ENCODE results near the gene TLR2. TPM values are rescaled to one million over a fixed set of nuclear protein-coding genes. Genes with fewer than 3 reads are reported as not detected.

The TLR2 gene
- total RNA-seq, 1 experiment from 2014 or later: 10.8 TPM

GRCh38 chr4:153669838-153670237 is 14.2 kb upstream of the TLR2 start:
- peaks cover 21% of the 10 kb centered on the region for H3K27me3 Mint-ChIP-seq (ENCODE audit: unreplicated experiment)
- H3K4me3 Mint-ChIP-seq (ENCODE audit: low read depth, unreplicated experiment): no peak overlapping the region
- no peak overlapping the region for H3K27ac Mint-ChIP-seq (ENCODE audit: unreplicated experiment)
- BruUV-seq (replicated peaks): no TSS peak
- peaks cover 3% of the 10 kb centered on the region for H3K9me3 Mint-ChIP-seq (ENCODE audit: low read depth, unreplicated experiment)
- CTCF ChIA-PET: no interaction called here
- peaks cover 6% of the 10 kb centered on the region for H3K4me1 Mint-ChIP-seq (ENCODE audit: low read depth, unreplicated experiment)
- intact Hi-C loops (cut with micrococcal nuclease; ENCODE audit: unreplicated experiment): no loop called here
- DNase-seq: no peak
- TF ChIP-seq CTCF (IDR thresholded peaks at IDR 0.05; ENCODE audit: unreplicated experiment): no peak
- H3K36me3 Mint-ChIP-seq (ENCODE audit: insufficient read depth, unreplicated experiment): no peaks in the 10 kb centered on the region

GRCh38 chr4:153676486-153676885 is 7.6 kb upstream of the TLR2 start:
- intact Hi-C loops (cut with micrococcal nuclease; ENCODE audit: unreplicated experiment): no loop called here
- DNase-seq: no peak
- H3K36me3 Mint-ChIP-seq (ENCODE audit: insufficient read depth, unreplicated experiment): no peaks in the 10 kb centered on the region
- BruUV-seq (replicated peaks): no TSS peak
- no peaks in the 10 kb centered on the region for H3K9me3 Mint-ChIP-seq (ENCODE audit: low read depth, unreplicated experiment)
- H3K4me3 Mint-ChIP-seq (ENCODE audit: low read depth, unreplicated experiment): no peak overlapping the region
- no peaks in the 10 kb centered on the region for H3K27me3 Mint-ChIP-seq (ENCODE audit: unreplicated experiment)
- H3K27ac Mint-ChIP-seq (ENCODE audit: unreplicated experiment): no peak overlapping the region
- TF ChIP-seq CTCF (IDR thresholded peaks at IDR 0.05; ENCODE audit: unreplicated experiment): no peak
- no peaks in the 10 kb centered on the region for H3K4me1 Mint-ChIP-seq (ENCODE audit: low read depth, unreplicated experiment)
- CTCF ChIA-PET: no interaction called here

- H3K4me3 Mint-ChIP-seq (ENCODE audit: low read depth, unreplicated experiment): no peak overlapping the region
- H3K9me3 Mint-ChIP-seq (ENCODE audit: low read depth, unreplicated experiment): no peaks in the 10 kb centered on the region
- H3K27ac Mint-ChIP-seq (ENCODE audit: unreplicated experiment): no peak overlapping the region
- H3K36me3 Mint-ChIP-seq (ENCODE audit: insufficient read depth, unreplicated experiment): no peaks in the 10 kb centered on the region
- BruUV-seq (replicated peaks): no TSS peak
- H3K27me3 Mint-ChIP-seq (ENCODE audit: unreplicated experiment): no peaks in the 10 kb centered on the region
- no peak for DNase-seq
- CTCF ChIA-PET: no interaction called here
- TF ChIP-seq CTCF (IDR thresholded peaks at IDR 0.05; ENCODE audit: unreplicated experiment): no peak
- intact Hi-C loops (cut with micrococcal nuclease; ENCODE audit: unreplicated experiment): no loop called here
- H3K4me1 Mint-ChIP-seq (ENCODE audit: low read depth, unreplicated experiment): no peaks in the 10 kb centered on the region
Observed at GRCh38 chr4:153676984-153677383, 7.1 kb upstream of the TLR2 start.

DNA sequence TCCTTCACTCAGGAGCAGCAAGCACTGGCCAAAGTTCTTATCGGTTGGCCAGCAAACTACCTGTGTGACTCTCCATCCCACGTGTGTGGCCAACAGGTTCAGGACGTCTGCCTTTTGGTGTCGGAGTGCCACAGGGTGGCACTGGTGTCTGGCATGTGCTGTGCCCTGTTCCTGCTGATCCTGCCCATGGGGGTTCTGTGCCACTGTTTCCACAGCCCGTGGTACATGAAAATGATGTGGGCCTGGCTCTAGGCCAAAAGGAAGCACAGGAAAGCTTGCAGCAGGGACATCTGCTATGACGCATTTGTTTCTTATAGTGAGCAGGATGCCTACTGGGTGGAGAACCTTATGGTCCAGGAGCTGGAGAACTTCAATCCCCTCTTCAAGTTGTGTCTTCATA is 4.6 kb upstream of the TLR2 start:
- CTCF ChIA-PET: no interaction called here

More for the DNA sequence above, 4.6 kb upstream of the TLR2 start:
- no TSS peak for BruUV-seq (replicated peaks)
- Mint-ChIP-seq H3K9me3 (ENCODE audit: low read depth, unreplicated experiment) (no peaks in the 10 kb centered on the region), H3K27me3 (ENCODE audit: unreplicated experiment) (no peaks in the 10 kb centered on the region), H3K4me3 (ENCODE audit: low read depth, unreplicated experiment) (no peak overlapping the region), H3K27ac (ENCODE audit: unreplicated experiment) (no peak overlapping the region), H3K4me1 (ENCODE audit: low read depth, unreplicated experiment) (no peaks in the 10 kb centered on the region), H3K36me3 (ENCODE audit: insufficient read depth, unreplicated experiment) (peaks cover 9% of the 10 kb centered on the region)
- TF ChIP-seq CTCF (IDR thresholded peaks at IDR 0.05; ENCODE audit: unreplicated experiment): no peak
- intact Hi-C loops (cut with micrococcal nuclease; ENCODE audit: unreplicated experiment): no loop called here
- DNase-seq: no peak
